ENCODE measurements around the gene OR51D1.

The OR51D1 gene, protein sequence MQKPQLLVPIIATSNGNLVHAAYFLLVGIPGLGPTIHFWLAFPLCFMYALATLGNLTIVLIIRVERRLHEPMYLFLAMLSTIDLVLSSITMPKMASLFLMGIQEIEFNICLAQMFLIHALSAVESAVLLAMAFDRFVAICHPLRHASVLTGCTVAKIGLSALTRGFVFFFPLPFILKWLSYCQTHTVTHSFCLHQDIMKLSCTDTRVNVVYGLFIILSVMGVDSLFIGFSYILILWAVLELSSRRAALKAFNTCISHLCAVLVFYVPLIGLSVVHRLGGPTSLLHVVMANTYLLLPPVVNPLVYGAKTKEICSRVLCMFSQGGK

DNA sequence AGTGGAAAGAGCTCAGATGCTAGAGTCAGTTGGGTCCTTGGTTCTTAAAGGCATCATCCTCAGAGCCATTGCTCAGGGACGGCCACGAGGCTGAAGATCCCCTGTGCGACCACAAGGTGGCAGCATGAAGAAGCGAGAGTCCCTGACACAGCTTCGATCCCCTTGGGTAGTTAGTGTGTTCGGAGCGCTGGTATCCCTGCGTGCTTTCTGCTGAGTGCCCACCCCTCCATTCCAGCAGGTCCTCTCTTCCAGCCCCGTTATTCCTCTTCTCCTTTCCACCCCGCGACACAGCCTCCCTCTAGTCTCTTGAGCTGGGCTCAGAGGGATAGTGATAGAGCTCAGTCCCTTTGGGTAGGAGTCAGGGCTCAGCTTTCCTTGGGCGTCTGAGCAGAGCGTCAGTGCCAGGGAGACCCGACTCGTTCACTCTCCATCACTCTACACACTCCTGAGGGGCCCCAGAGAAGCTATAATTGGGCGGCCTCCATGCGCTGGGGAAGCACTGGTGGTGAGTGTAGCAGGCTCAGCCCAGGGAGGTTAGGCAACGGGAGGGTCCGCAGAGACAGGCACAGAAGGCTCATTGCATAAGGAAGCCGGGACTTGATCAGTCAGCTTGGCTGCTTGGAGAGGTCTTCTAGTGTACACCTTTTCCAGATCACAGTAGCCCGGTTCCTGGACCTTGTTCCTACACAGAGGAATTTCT is at the start of gene OR51D1:
OR51D1 (plus strand) TSS at position 516 of the 700 bp plus-strand sequence. CDS start 2,314 bp downstream, outside the sequence.
- DNase-seq (ENCODE audit: extremely low spot score), result peak; percentile 80
- ChIA-PET CTCF (interaction anchor here (0.5 to 2.2 kb wide), 13 partner anchors 9 to 1724 kb away, joined by 3 to 15 read pairs (median 4); no protein-coding TSS in a partner anchor), POLR2A (interaction anchor here (0.5 to 1.8 kb wide), 2 partner anchors 29 to 53 kb away, joined by 3 to 6 read pairs; partner anchors contain the start of gene TRIM68)
- TF ChIP-seq TARDBP (IDR thresholded peaks at IDR 0.05) (no peak), FOXA1 (IDR thresholded peaks at IDR 0.05) (no peak), FOXK2 (IDR thresholded peaks at IDR 0.05) (no peak), LEF1 (IDR thresholded peaks at IDR 0.05; ENCODE audit: borderline replicate concordance) (no peak), BHLHE40 (IDR thresholded peaks at IDR 0.05; ENCODE audit: borderline replicate concordance) (no peak), CTBP1 (IDR thresholded peaks at IDR 0.05; ENCODE audit: borderline replicate concordance) (no peak), L3MBTL2 (conservative IDR thresholded peaks at IDR 0.05) (no peak), ELF4 (IDR thresholded peaks at IDR 0.05) (no peak), ARNT (IDR thresholded peaks at IDR 0.05) (no peak), ZNF384 (IDR thresholded peaks at IDR 0.05) (no peak), SUZ12 (IDR thresholded peaks at IDR 0.05) (no peak), SP1 (IDR thresholded peaks at IDR 0.05) (no peak), HDGF (IDR thresholded peaks at IDR 0.05; ENCODE audit: borderline replicate concordance) (no peak), NFRKB (IDR thresholded peaks at IDR 0.05) (no peak), FOXM1 (IDR thresholded peaks at IDR 0.05; ENCODE audit: borderline replicate concordance) (no peak)
- TF ChIP-seq, protein P1, sequence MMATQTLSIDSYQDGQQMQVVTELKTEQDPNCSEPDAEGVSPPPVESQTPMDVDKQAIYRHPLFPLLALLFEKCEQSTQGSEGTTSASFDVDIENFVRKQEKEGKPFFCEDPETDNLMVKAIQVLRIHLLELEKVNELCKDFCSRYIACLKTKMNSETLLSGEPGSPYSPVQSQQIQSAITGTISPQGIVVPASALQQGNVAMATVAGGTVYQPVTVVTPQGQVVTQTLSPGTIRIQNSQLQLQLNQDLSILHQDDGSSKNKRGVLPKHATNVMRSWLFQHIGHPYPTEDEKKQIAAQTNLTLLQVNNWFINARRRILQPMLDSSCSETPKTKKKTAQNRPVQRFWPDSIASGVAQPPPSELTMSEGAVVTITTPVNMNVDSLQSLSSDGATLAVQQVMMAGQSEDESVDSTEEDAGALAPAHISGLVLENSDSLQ (IDR thresholded peaks at IDR 0.05), result no peak

DNA sequence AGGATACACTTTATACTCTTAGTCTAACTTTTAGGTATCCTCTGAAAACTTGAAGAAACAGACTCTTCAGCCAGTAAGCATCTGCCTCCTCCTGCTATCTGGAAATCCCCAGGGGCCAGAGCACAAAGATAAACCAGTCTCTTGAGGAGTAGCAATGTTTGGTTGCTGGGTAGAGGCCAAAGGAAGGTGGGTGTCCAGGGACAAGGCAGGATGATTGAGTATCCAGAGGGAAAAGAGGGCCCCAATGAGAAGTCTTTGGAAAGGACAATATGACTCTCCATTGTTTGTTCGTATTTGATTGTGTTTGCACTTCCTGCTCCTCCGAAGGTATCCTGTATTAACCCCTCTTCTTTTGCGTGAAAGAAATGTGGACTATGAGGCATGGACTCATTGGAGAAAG is 48.3 kb upstream of the OR51D1 start:
- DNase-seq (ENCODE audit: extremely low spot score), result no peak
- ChIA-PET CTCF (no interaction called here), POLR2A (no interaction called here)
- no peak for TF ChIP-seq BHLHE40 (IDR thresholded peaks at IDR 0.05; ENCODE audit: borderline replicate concordance)
- no peak for TF ChIP-seq TARDBP (IDR thresholded peaks at IDR 0.05)
- no peak for TF ChIP-seq NFRKB (IDR thresholded peaks at IDR 0.05)
- no peak for TF ChIP-seq FOXK2 (IDR thresholded peaks at IDR 0.05)
- TF ChIP-seq L3MBTL2 (conservative IDR thresholded peaks at IDR 0.05), result no peak
- TF ChIP-seq, protein P1 (IDR thresholded peaks at IDR 0.05), result no peak

DNA sequence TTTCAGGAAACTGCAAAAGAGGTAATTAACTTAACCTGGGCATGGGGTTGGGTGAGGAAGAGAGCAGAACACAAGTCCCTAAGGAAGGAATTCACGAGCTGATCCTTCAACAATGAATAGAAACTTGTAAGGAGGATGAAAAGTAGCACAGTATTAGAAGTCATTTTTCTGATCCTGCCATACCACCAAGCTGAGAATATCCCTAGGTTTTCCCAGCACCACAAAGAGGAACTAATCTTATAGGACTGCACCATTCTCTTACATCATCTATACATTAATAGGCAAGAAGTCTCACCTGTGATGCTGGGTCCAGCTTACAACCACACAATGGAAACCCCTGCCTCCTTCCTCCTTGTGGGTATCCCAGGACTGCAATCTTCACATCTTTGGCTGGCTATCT is 43.5 kb upstream of the OR51D1 start, which contains the start of gene OR52I1:
OR52I1 (plus strand) TSS at position 301 of the 400 bp plus-strand sequence; CDS start at position 301, 0 bp downstream.
- DNase-seq (ENCODE audit: extremely low spot score), result no peak
- POLR2A ChIA-PET, result no interaction called here
- CTCF ChIA-PET, result no interaction called here
- TF ChIP-seq TARDBP (IDR thresholded peaks at IDR 0.05) (no peak), CTBP1 (IDR thresholded peaks at IDR 0.05; ENCODE audit: borderline replicate concordance) (no peak), FOXA1 (IDR thresholded peaks at IDR 0.05) (no peak), SUZ12 (IDR thresholded peaks at IDR 0.05) (no peak), SP1 (IDR thresholded peaks at IDR 0.05) (no peak), FOXM1 (IDR thresholded peaks at IDR 0.05; ENCODE audit: borderline replicate concordance) (no peak), ELF4 (IDR thresholded peaks at IDR 0.05) (no peak), L3MBTL2 (conservative IDR thresholded peaks at IDR 0.05) (no peak), ARNT (IDR thresholded peaks at IDR 0.05) (no peak), ZNF384 (IDR thresholded peaks at IDR 0.05) (no peak), LEF1 (IDR thresholded peaks at IDR 0.05; ENCODE audit: borderline replicate concordance) (no peak), HDGF (IDR thresholded peaks at IDR 0.05; ENCODE audit: borderline replicate concordance) (no peak)
- TF ChIP-seq, protein P1 (IDR thresholded peaks at IDR 0.05), result no peak

DNA sequence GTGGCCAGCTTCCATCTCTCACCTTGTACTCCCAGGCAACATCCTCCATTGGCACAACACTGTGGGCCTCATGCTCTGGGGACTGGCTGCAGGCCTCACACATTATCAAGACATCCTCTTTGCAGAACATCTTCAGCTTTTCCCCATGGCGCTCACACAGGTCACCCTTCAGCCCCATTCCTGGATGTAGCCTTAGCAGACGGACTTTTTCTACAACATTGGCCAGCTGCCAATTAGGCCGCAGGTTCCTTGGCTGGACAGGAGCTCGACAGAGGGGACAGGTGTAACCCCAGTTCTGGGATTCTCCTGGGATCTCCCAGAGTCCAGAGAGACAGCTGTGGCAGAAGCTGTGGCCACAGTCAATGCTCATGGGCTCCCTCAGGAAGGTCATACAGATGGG is 32.2 kb upstream of the OR51D1 start:
- DNase-seq (ENCODE audit: extremely low spot score), result no peak
- ChIA-PET CTCF (no interaction called here), POLR2A (no interaction called here)

More for the DNA sequence above, 32.2 kb upstream of the OR51D1 start:
- TF ChIP-seq SUZ12 (IDR thresholded peaks at IDR 0.05) (no peak), LEF1 (IDR thresholded peaks at IDR 0.05; ENCODE audit: borderline replicate concordance) (no peak), CTBP1 (IDR thresholded peaks at IDR 0.05; ENCODE audit: borderline replicate concordance) (no peak), FOXA1 (IDR thresholded peaks at IDR 0.05) (no peak), NFRKB (IDR thresholded peaks at IDR 0.05) (no peak), SP1 (IDR thresholded peaks at IDR 0.05) (no peak)
- TF ChIP-seq, protein P1 (IDR thresholded peaks at IDR 0.05), result no peak

All from HEK293T (cell line).